Measurements from ENCODE around the gene ERICH6B. TPM values are rescaled to one million over a fixed set of nuclear protein-coding genes. Genes with fewer than 3 reads are reported as not detected.
"Not testable (repeated sequence)": the region's sequence is repeated elsewhere in the genome, so short reads cannot be mapped to it uniquely, and the experiment has no call there.

ERICH6B gene
- not detected for total RNA-seq
- long read RNA-seq, partial matches to known transcripts, result 0 of 1 reads
- long read RNA-seq, other reads (novel, unspliced or antisense), result 1 of 1 reads

DNA sequence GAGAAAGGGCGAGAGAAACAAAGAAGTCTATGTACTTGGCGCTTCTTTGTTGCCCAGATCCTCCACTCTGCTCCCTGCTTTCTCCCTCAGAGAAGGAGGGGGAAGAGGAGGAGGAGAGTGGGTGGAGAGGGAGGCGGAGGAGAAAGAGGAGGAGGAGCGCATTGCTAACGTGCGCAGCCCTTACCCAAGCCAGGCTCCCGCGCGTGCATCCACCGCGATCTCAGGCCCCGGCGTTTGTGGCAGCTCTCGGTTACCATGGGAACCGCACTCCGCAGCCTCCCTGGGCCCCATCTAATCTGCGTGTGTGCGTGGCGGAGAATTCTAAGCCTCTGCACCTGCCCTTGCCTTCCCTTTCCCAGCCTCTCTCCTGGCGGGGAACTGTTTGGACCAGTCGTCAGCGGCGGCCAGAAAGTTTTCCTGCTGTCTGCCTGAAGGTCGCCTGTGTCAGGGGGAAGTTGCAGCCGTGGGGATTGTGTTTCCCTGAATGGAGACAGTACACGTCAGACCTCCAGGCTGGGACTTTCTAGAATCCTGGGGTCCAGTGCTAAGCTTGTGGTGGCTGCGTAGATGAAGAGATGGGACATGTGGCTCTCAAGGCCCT lies at the start of gene ERICH6B:
TSS of gene ERICH6B (minus strand) at position 239 of the 601 bp plus-strand sequence. CDS start 18,734 bp downstream, outside the sequence.
- intact Hi-C loops (cut with DNase I), result no loop called here
- DNase-seq, result peak; percentile 31
- ATAC-seq, result peak; percentile 73 to 98

DNA sequence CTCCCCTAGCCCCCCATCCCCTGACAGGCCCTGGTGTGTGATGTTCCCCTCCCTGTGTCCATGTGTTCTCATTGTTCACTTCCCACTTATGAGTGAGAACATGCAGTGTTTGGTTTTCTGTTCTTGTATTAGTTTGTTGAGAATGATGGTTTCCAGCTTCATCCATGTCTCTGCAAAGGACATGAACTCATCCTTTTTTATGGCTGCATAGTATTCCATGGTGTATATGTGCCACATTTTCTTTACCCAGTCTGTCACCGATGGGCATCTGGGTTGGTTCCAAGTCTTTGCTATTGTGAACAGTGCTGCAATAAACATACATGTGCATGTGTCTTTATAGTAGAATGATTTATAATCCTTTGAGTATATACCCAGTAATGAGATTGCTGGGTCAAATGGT lies 47.4 kb upstream of the ERICH6B start:
- DNase-seq; intact Hi-C loops (cut with DNase I); ATAC-seq: not testable (repeated sequence)

DNA sequence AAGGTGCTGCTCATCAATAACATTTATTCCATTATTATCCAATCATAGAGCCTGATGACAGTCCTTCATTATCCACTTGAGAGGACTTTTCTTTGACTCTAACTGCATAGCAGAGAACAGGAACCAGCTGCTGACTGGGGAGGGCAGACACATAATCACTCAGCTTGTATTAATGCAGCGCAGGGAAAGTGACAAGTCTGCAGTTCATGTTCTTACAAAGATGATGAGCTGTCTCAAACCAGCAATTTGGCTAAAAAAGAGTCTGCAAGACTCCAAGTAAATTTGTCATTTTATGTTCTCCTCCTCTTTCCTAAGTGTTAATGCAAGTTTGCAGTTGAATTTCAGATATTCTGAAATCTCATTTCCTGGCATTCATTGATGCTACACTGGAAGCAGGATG lies 46.6 kb upstream of the ERICH6B start:
- ATAC-seq (no peak), DNase-seq (no peak)
- intact Hi-C loops (cut with DNase I), result no loop called here

DNA sequence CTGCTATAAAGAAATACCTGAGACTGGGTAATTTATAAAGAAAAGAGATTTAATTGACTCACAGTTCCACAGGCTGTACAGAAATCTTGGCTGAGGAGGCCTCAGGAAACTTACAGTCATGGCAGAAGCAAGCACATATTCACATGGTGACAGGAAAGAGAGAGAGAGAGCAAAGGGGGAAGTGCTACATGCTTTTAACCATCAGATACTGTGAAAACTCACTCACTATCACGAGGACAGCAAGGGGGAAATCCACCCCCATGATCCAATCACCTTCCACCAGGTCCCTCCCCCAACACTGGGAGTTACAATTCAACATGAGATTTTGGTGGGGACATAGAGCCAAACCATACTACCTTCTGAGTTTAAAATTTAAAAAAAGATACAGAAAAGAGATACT lies 44.9 kb upstream of the ERICH6B start:
- DNase-seq; ATAC-seq; intact Hi-C loops (cut with DNase I): not testable (repeated sequence)

DNA sequence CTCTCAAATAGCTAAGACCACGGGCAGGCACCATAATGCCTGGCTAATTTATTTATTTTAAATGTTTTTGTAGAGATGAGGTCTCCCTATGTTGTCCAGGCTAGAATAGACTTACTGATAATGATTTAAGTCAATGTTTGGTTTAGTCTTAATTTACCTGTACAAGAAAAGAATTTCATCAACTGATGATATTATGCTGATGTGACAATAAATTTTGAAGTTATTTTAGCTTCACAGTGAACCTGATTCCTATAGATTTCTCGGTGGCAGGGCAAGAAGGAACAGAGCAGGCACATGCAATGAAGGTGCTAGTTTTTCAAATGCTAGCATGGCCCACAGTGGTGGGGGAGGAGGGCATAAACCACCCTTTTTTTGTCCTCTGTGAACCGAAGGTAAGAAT lies 44.0 kb upstream of the ERICH6B start:
- intact Hi-C loops (cut with DNase I), result no loop called here
- DNase-seq, result no peak
- ATAC-seq, result no peak

DNA sequence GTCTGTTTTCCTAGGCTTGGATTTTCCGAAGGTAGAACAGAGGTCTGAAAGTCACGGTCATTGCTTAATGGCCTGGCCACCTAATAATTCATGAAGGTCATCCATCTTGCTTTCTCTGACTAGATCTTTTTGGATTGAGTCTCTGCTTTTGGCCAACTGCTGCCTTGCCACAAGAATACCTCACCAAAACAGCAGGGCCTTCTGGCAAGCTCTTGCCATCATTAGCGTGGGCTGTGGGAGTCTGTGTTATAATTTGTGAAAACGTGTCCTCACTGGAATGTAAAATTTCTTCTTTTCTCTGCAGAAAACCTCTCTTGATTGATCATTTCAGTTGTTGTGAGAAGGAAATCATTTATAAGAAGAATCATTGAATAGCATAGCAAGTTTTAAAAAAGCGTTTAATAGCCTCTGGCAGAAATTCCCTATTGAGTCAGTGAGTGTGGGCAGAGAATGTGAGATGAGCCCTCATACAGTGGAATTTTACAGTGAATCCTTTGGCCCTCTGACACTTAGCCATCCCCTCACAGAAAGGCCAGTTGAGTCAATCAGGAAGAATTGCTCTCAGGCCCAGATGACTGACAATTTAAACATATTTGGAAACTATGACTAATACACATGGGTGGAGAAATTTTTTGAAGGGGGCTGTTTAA lies 43.2 kb upstream of the ERICH6B start:
- intact Hi-C loops (cut with DNase I), result no loop called here
- ATAC-seq, result peak in 1 of 2 donors; percentile 39
- no peak for DNase-seq

DNA sequence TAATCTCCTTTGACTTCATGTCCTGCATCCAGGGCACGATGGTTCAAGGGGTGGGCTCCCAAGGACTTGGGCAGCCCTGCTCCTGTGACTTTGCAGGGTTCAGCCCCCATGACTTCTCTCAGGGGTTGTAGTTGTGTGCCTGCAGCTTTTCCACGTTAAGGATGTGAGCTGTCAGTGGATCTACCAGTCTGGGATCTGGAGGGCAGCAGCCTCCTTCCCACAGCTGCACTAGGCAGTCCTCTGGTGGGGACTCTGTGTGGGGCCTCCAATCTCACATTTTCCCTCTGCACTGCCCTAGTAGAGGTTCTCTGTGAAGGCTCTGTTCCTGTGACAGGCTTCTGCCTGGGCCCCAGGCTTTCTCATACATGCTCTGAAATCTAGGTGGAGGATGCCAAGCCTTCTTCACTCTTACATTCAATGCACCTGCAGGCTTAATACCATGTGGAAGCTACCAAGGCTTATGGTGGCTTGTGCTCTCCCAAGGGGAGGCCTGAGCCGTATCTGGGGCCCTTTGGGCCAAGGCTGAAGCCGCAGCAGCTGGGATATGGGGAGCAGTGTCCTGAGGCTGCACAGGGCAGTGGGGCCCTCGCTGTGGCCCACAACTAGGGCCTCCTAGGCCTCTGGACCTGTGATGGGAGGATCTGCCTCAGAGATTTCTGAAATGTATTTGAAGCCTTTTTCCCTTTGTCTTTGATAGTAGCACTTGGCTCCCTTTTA lies 39.3 kb upstream of the ERICH6B start:
- intact Hi-C loops (cut with DNase I), result no loop called here
- ATAC-seq (no peak), DNase-seq (no peak)

DNA sequence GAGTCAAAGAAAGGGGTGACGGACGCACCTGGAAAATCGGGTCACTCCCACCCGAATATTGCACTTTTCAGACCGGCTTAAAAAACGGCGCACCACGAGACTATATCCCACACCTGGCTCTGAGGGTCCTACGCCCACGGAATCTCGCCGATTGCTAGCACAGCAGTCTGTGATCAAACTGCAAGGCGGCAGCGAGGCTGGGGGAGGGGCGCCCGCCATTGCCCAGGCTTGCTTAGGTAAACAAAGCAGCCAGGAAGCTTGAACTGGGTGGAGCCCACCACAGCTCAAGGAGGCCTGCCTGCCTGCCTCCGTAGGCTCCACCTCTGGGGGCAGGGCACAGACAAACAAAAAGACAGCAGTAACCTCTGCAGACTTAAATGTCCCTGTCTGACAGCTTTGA lies 29.7 kb upstream of the ERICH6B start:
- DNase-seq; intact Hi-C loops (cut with DNase I); ATAC-seq: not testable (repeated sequence)

DNA sequence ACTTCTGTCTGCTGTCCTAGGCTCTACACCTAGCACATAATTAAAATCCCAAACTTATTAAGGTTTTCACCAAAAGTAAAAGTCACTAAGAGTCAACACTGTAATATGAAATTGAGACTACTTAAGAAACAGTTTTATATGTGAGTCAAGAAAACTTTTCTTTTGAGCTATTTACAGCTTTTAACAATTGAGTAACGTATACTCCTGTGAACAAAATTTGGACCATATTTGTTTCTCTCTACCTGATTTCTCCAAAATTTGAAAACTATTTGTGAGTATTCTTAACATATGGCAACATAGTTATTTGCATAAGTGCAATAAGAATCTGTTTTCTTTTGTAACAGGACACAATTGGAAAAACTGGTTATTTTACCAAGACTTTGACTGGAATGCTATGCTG lies 26.6 kb upstream of the ERICH6B start:
- intact Hi-C loops (cut with DNase I); ATAC-seq; DNase-seq: not testable (repeated sequence)

DNA sequence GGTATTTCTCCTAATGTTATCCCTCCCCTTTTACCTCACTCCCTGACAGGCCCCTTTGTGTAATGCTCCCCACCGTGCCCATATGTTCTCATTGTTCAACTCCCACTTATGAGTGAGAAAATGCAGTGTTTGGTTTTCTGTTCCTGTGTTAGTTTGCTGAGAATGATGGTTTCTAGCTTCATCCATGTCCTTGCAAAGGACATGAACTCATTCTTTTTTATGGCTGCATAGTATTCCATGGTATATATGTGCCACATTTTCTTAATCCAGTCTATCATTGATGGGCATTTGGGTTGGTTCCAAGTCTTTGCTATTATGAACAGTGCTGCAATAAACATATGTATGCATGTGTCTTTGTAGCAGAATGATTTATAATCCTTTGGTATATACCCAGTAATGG lies 19.8 kb upstream of the ERICH6B start:
- DNase-seq; intact Hi-C loops (cut with DNase I); ATAC-seq: not testable (repeated sequence)

DNA sequence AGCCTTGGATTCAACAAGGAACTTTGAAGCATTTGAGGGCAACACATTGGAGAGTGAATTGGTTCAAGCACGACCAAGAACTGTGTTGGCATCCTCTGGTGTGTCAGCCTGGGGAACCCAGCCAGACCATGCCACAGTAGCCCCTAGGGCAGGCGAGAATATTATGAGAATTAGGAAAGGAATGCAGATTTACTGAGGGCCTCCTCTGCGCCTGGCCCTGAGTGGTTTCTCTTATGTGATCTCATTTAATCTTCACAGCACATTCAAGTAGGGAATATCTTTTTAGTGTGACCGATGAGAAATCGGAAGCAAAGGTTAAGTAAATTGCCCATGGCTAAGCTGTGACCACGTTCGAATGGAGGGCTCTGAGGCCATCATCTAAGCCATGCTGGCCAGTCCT lies 15.3 kb upstream of the ERICH6B start:
- DNase-seq (no peak), ATAC-seq (no peak)
- intact Hi-C loops (cut with DNase I), result no loop called here

DNA sequence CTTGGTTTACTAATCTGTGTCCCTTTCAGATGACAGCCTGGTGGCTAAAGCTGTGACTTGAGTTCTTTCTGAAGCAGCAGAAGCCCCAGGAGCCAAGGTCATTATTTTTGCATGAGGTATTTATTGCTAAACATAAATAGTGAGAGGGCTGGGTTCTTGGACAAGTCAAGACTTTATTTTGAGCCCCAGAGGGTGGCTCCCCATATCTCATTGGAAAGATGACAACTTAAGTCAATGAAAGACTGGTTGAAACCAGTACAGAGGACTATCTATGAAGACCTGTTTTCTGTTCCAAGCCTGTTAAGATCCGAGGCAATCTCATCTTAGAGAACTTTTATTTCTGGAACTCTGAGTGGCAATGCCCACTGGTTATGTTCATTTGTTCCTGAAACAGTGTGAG lies 14.4 kb upstream of the ERICH6B start:
- intact Hi-C loops (cut with DNase I), result loop anchor here in 1 of 2 donors (10.0 kb wide), 2 partner anchors 165 to 495 kb away; no protein-coding TSS in a partner anchor
- ATAC-seq, result no peak
- DNase-seq, result no peak

DNA sequence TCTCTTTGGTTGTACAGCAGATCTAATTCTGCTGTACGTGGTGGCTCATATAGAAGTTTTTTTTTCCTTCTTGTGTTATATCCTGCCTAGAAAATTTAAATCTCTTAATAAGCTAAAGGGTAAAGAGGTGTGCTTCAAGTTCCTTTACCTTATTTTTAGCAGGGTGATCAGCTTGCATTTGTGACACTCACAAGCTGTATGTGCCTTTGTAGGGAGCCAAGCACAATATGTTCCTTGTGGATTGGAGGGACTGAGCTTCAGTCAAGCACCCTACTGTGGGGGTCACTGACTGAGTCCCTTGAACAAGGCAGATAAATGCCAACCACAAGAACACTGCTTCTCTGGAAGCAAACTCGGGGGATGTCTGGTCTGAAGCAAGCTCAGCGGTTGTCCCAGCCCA lies 12.6 kb upstream of the ERICH6B start:
- intact Hi-C loops (cut with DNase I), result loop anchor here in 1 of 2 donors (10.0 kb wide), 2 partner anchors 167 to 497 kb away; no protein-coding TSS in a partner anchor
- DNase-seq (no peak), ATAC-seq (no peak)

DNA sequence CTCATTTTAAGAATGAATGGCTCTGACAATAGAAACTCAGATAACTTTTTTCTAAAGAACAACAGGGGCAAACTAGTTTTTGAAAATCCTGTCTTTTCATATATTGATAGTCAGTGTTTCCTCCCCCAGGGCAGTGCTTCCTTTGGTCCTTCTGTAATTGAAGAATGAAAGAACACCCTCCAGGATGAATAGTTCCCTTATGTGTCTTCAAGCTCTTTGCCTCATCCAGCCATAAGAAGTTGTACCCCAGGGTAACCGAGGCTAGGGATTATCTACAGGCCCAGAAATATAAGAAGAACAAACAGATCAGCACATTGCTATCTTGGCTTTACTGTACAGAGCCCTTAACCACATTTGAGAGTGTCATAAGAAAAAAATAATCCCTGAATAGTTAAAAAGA lies 12.1 kb upstream of the ERICH6B start:
- intact Hi-C loops (cut with DNase I), result loop anchor here in 1 of 2 donors (10.0 kb wide), 2 partner anchors 167 to 497 kb away; no protein-coding TSS in a partner anchor
- DNase-seq, result no peak
- no peak for ATAC-seq

DNA sequence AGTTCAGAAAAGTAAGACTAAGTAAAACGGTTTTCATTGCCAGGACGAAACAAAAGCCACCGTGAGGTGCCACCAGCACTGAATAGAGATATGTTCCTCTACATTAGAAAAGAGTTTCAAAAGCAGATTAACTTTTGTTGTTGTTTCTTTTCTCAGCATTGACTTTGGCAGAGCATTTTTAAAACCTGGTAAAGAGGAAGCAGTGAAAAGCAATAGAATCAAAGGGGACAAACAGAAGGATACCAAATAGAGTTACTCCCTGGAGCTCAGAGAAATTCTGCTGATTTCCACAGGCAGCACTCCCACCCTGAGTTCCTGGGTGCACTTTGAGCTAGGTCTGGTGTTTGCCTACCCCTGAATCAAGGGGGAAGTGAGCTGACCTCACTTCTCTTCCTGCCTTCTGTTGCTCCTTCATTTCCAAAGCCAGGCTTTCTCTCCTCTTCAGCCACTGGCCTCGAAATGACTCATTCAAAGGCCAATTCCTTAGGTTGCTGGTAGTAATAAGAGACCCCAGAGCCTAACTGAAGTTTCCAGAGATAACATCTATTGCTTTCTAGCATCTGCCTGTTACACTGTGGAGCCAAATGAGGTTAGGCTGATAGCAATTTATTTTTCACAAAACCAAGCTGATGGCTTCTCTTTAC lies 11.3 kb upstream of the ERICH6B start:
- no peak for ATAC-seq
- intact Hi-C loops (cut with DNase I), result loop anchor here in 1 of 2 donors (10.0 kb wide), 2 partner anchors 168 to 498 kb away; no protein-coding TSS in a partner anchor

DNA sequence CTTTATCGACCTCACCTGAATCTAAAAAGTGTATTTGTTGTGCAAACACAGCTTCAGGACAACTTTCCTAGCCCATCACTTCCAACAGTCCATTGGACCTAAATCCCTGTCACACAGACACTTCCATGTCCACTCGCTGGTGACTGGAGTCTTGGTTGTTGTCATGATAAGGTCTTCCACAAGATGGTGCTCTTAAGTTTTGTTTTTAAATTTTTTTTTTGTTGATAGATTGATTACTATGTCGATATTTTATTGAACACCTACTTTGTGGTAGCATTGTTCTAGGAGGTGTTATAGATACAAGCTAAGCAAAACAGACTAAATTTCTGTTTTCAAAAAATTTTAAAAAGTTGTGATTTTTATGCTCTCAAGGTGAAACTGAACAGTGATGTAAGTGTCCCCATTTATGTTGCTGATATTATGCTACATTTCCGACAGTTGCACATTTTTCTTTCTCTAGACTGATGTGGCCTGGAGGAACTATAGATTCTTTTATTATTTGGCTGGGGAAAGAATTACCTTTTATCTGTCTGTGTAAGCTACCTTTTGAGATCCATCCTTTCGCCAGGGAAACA lies 8.1 kb upstream of the ERICH6B start:
- DNase-seq, result no peak
- no peak for ATAC-seq
- intact Hi-C loops (cut with DNase I), result loop anchor here in 1 of 2 donors (10.0 kb wide), 2 partner anchors 171 to 501 kb away; no protein-coding TSS in a partner anchor

More for the DNA sequence above, 11.3 kb upstream of the ERICH6B start:
- DNase-seq, result no peak

DNA sequence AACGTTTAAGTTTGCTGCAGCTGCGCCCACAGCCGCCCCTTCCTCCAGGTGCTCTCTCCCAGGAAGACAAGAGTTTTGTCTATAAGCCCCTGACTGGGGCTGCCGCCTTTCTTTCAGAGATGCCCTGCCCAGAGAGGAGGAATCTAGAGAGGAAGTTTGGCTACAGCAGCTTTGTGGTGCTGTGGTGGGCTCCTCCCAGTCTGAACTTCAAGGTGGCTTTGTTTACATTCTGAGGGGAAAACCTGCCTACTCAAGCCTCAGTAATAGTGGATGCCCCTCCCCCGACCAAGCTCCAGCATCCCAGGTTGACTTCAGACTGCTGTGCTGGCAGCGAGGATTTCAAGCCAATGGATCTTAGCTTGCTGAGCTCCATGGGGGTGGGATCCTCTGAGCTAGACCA lies 6.4 kb upstream of the ERICH6B start:
- DNase-seq (no peak), ATAC-seq (no peak)
- intact Hi-C loops (cut with DNase I), result loop anchor here in 1 of 2 donors (10.0 kb wide), 2 partner anchors 173 to 503 kb away; no protein-coding TSS in a partner anchor

DNA sequence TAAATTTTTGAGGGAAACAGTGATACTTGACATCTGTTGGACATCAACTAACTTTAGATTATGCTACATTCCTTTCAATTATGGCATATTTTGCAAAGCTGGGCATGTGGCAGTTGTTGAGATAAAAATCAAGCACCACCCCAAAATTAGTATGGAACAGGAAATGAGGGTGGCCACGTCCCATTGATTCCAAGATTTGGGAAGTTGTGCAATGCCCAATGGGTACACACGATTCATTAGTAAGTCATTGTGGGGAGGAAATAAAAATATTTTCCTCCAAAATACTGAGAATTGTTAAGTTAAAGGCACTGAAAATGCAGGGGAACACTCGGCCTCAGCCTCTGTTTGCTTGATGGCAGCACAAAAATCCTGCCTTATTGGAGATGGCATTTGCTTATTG lies 7.6 kb downstream of the ERICH6B start:
- intact Hi-C loops (cut with DNase I), result no loop called here
- no peak for ATAC-seq

DNA sequence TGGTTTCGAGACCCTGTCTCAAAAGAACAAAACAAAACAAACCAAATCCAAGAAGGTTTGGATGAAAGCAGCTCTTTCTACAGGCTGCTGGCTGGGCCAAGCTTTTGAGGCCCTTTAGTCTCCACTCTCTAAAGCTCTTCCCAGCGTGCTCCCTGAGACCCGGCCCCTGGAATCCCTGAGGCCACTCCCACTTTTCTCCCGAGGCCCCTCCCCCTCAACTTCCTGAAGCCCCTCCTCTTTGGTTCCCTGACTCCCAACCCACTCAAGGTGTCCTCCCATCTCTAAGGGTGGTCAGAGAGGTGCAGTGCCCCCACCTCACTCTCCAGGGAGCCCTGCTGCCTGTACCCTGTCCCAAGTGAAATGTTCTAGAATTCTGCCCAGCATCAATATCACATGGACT lies 10.6 kb downstream of the ERICH6B start:
- DNase-seq (no peak), ATAC-seq (no peak)

More for the DNA sequence above, 7.6 kb downstream of the ERICH6B start:
- DNase-seq, result no peak

More for the DNA sequence above, 10.6 kb downstream of the ERICH6B start:
- intact Hi-C loops (cut with DNase I), result no loop called here

Measured in left cardiac atrium (tissue), 4 donors.